GM12878 (cell line): ENCODE measurements around the gene GALC. TPM values are rescaled to one million over a fixed set of nuclear protein-coding genes. Genes with fewer than 3 reads are reported as not detected.

Source experiments
- ATAC-seq: fragments of 200-7000 bp; cut with Tn5 transposase; 3 replicates; pipeline ENCODE4 v1.9.1; 2020; ENCODE audit warnings: mild to moderate bottlenecking, moderate library complexity
- BruUV-seq: library from RNA; stranded (reverse); fragments of 400-500 nt; replicated peaks from 2 replicates; lab custom pipeline; 2021; lab: Mats Ljungman, UMichigan
- CTCF ChIA-PET: fragments of 300-600 bp; sonication (Branson Sonifier 250); formaldehyde crosslinking; extraction: SDS; loops from one replicate; lab custom pipeline; 2021; ENCODE audit warnings: inconsistent platforms; lab: Yijun Ruan, JAX
- POLR2A ChIA-PET: fragments of 350-600 bp; formaldehyde crosslinking; extraction: SDS; loops from one replicate; lab custom pipeline; 2021; ENCODE audit warnings: inconsistent platforms; lab: Charles Lee
- RAD21 ChIA-PET: fragments of 300-600 bp; sonication (Branson Sonifier 250); formaldehyde crosslinking; loops from one replicate; lab custom pipeline; 2023; ENCODE audit warnings: antibody characterized with exemption; ENCODE audit not compliant: unreplicated experiment; lab: Charles Lee
- SMC1A ChIA-PET: fragments of 300-600 bp; sonication (Branson Sonifier 250); formaldehyde crosslinking; loops from one replicate; lab custom pipeline; 2023; ENCODE audit not compliant: unreplicated experiment, uncharacterized antibody; lab: Charles Lee
- DNase-seq: peaks from one replicate; pipeline ENCODE4 v3.0.0-alpha.2; 2011; ENCODE audit warnings: low read depth, low spot score
- FAIRE-seq: peaks from 3 replicates; lab custom pipeline; 2011; peaks lifted over from hg19 to GRCh38; lab: Jason Lieb, UNC
- H2AFZ ChIP-seq: 2 replicates; pipeline ENCODE4 v1.6.0; 2011; ENCODE audit warnings: low read depth, low read length, control low read depth; ENCODE audit not compliant: control insufficient read depth
- H3K27ac ChIP-seq: 2 replicates; pipeline ENCODE4 v1.5.1; 2011; ENCODE audit warnings: control low read depth; ENCODE audit not compliant: control insufficient read depth, insufficient read depth
- H3K27me3 ChIP-seq, 2 experiments: replicated peaks in 1 of 2; 2 replicates each; pipeline versions ENCODE4 v1.6.0 to v1.6.1; 2011; ENCODE audit warnings: low read length in 1 of 2; ENCODE audit not compliant: control insufficient read depth in 2 of 2, insufficient read depth in 2 of 2
- H3K36me3 ChIP-seq, 2 experiments: 2 replicates each; pipeline ENCODE4 v1.5.1; 2011; ENCODE audit warnings: low read length in 1 of 2; ENCODE audit not compliant: control insufficient read depth in 2 of 2, insufficient read depth in 2 of 2
- H3K4me1 ChIP-seq: 2 replicates; pipeline ENCODE4 v1.6.1; 2011; ENCODE audit warnings: mild to moderate bottlenecking, low read length, moderate library complexity, mixed read lengths; ENCODE audit not compliant: control insufficient read depth, insufficient read depth
- H3K4me2 ChIP-seq: 2 replicates; pipeline ENCODE4 v1.6.0; 2011; ENCODE audit warnings: control low read depth; ENCODE audit not compliant: control insufficient read depth, insufficient read depth
- H3K4me3 ChIP-seq: fragments of 200-600 bp; sonication (generic); 2 replicates; pipeline ENCODE4 v1.5.1; 2016
- H3K79me2 ChIP-seq: 2 replicates; pipeline ENCODE4 v1.6.0; 2011; ENCODE audit warnings: low read length; ENCODE audit not compliant: control insufficient read depth, insufficient read depth
- H3K9ac ChIP-seq: 2 replicates; pipeline ENCODE4 v1.8.0; 2011; ENCODE audit warnings: low read length, control low read depth, mixed read lengths; ENCODE audit not compliant: control insufficient read depth, insufficient read depth
- H3K9me3 ChIP-seq: replicated peaks from 3 replicates; pipeline ENCODE4 v1.5.1; 2011; ENCODE audit warnings: mild to moderate bottlenecking, low read length; ENCODE audit not compliant: control insufficient read depth, insufficient read depth
- H4K20me1 ChIP-seq: 2 replicates; pipeline ENCODE4 v1.6.0; 2011; ENCODE audit not compliant: control insufficient read depth, insufficient read depth
- BACH1 ChIP-seq: fragments of 450-650 bp; IDR thresholded peaks from 2 replicates; pipeline ENCODE4 v1.6.1; 2017; ENCODE audit warnings: mild to moderate bottlenecking, borderline replicate concordance
- RAD51 ChIP-seq: fragments of 450-650 bp; IDR thresholded peaks from 2 replicates; pipeline ENCODE4 v1.6.1; 2016; ENCODE audit warnings: moderate library complexity, mild to moderate bottlenecking, inconsistent platforms
- RCOR1 ChIP-seq: conservative IDR thresholded peaks from 2 replicates; pipeline ENCODE4 v1.6.1; 2012; ENCODE audit warnings: low read depth, low read length, improper control_type of control experiment
- RUNX3 ChIP-seq: IDR thresholded peaks from 2 replicates; pipeline ENCODE4 v1.6.1; 2012; ENCODE audit warnings: low read length, inconsistent platforms
- SMAD1 ChIP-seq: fragments of 450-650 bp; IDR thresholded peaks from 2 replicates; pipeline ENCODE4 v1.6.1; 2018; ENCODE audit warnings: mild to moderate bottlenecking, low read depth; ENCODE audit not compliant: partially characterized antibody
- SMAD5 ChIP-seq: IDR thresholded peaks from 2 replicates; pipeline ENCODE4 v1.6.1; 2016; ENCODE audit warnings: antibody characterized with exemption, low read depth
- ZNF274 ChIP-seq: IDR thresholded peaks from one replicate; pipeline ENCODE4 v1.8.0; 2011; ENCODE audit not compliant: insufficient read length, insufficient read depth
- ZNF622 ChIP-seq: fragments of 450-650 bp; IDR thresholded peaks from 2 replicates; pipeline ENCODE4 v1.6.1; 2017; ENCODE audit warnings: mild to moderate bottlenecking, inconsistent platforms
- WGBS: methylation state at CpG from one replicate; pipeline ENCODE4 v1.1.6; 2016; ENCODE audit warnings: low lambda C conversion rate; ENCODE audit not compliant: insufficient replicate concordance, insufficient coverage; ENCODE audit errors: missing lambda C conversion rate; 5-methylcytosine and 5-hydroxymethylcytosine counted together
- in situ Hi-C: fragments of 300-500 bp; cut with MboI; formaldehyde crosslinking; loops from 9 replicates; pipeline ENCODE4 v1.14.3; 2018; ENCODE audit warnings: mixed read lengths
- intact Hi-C: fragments of 100-400 bp; cut with micrococcal nuclease; formaldehyde crosslinking; loops from one replicate; pipeline ENCODE4 v1.14.2; 2022; ENCODE audit not compliant: unreplicated experiment
- polyA plus RNA-seq, 11 experiments: library from polyadenylated mRNA; depleted of rRNA in 4 of 11; unstranded in 6 of 11; stranded (reverse) in 5 of 11; fragments of >200 nt; fragmentation: Nextera tagmentation in 4 of 11; fragmentation: Illumina TruSeq in 1 of 11; extraction: Ambion mirVana in 4 of 11; extraction: Trizol in 1 of 11; gene quantifications; 1 replicate in 1 of 11; 2 replicates in 10 of 11; pipeline versions ENCODE4 v1.2.1 to v1.2.3, GENCODE V29; 2011 to 2016; ENCODE audit warnings: inconsistent platforms in 2 of 11, missing spikeins in 2 of 11, low read depth in 1 of 11
- total RNA-seq, 4 experiments: library from RNA; depleted of rRNA in 3 of 4; stranded (reverse); fragments of >200 nt in 3 of 4; fragmentation: Illumina TruSeq in 1 of 4; extraction: Trizol in 1 of 4; gene quantifications; 2 replicates each; pipeline versions ENCODE4 v1.2.1 to v1.2.3, GENCODE V29; 2013 to 2021
- TF ChIP-seq, protein P1 (sequence below): fragments of 450-650 bp; IDR thresholded peaks from 2 replicates; pipeline ENCODE4 v1.6.1; 2016; ENCODE audit warnings: mild to moderate bottlenecking, moderate library complexity, borderline replicate concordance
- TF ChIP-seq, protein P2 (sequence below): fragments of 450-650 bp; IDR thresholded peaks from 2 replicates; pipeline ENCODE4 v1.6.1; 2018; ENCODE audit warnings: borderline replicate concordance, mild to moderate bottlenecking; ENCODE audit not compliant: partially characterized antibody
- TF ChIP-seq, protein P3 (sequence below): IDR thresholded peaks from 2 replicates; pipeline ENCODE4 v1.6.1; 2012; ENCODE audit warnings: low read length, inconsistent platforms

Gene GALC
- total and polyA plus RNA-seq, 10 of the 15 experiments (the other 5 are each of a cell fraction or from before 2014, with no cell fraction given): 1.3 to 14.0 (median 4.5) TPM

DNA sequence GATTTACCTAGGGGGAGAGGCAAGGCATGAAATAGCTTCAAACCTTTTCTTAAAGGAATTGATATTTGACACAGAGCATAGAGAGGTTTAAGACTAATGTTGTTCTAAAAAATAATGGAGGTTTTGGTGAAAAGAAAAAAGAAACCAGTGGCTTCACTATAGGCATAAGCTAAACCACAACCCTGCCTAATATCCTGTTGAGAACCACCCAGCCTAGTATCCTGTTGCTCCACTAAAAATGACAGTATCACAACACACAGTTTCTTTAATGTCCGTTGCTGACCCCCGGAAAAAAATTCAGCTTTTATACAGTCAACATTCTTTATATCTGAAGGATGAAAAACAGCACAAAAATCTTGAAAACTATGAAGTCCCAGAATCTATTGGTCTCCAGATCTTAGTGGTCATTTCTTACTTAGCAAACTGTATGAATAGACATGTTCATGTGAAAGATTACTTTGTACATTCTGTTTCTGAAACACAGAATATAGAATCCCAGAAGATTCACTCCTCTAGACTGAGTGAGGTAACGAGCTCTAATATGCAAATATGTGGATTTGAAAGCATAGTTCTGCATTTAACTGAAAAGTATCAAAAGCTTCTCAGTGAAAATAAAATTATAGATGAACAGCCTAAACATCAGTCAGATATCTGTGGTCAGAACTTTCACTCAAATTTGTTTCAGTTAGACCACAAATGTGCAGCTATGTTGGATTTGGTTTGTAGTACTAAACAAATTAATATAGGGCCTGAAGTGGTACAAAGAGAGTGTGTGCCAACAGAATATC lies 40.5 kb downstream of the GALC start:
- intact Hi-C loops (no loop called here), in situ Hi-C loops (no loop called here)
- Histone ChIP-seq H3K4me3 (no peak overlapping the region), H3K36me3 (no peaks in the 10 kb centered on the region), H3K4me2 (peak overlapping the region; percentile 59), H3K4me1 (peaks cover 4% of the 10 kb centered on the region), H4K20me1 (no peaks in the 10 kb centered on the region), H2AFZ (no peak overlapping the region), H3K9ac (no peak overlapping the region), H3K27ac (no peak overlapping the region; the same call in 1 of the 2 replicates), H3K27me3 (no peaks in the 10 kb centered on the region), H3K79me2 (no peaks in the 10 kb centered on the region), H3K9me3 (no peaks in the 10 kb centered on the region)
- 2% methylated on average over 3 of the region's 3 CpGs for WGBS
- DNase-seq (no peak), FAIRE-seq (peak; percentile 64), ATAC-seq (peak; percentile 88)
- RAD21 ChIA-PET: interaction anchor here (0.7 to 2.5 kb wide), 6 partner anchors 13 to 236 kb away, joined by 3 to 11 read pairs (median 4); no protein-coding TSS in a partner anchor
- SMC1A ChIA-PET: interaction anchor here (0.7 to 2.7 kb wide), 16 partner anchors 7 to 235 kb away, joined by 3 to 13 read pairs (median 4); partner anchors contain the start of gene GALC
- POLR2A ChIA-PET: interaction anchor here (1.8 to 1.9 kb wide), 2 partner anchors 39 to 43 kb away, joined by 4 read pairs; no protein-coding TSS in a partner anchor
- no TSS peak for BruUV-seq
- CTCF ChIA-PET: interaction anchor here (0.8 to 3.3 kb wide), 11 partner anchors 11 to 237 kb away, joined by 3 to 18 read pairs (median 4); partner anchors contain the start of gene GALC
- TF ChIP-seq RCOR1 (no peak), ZNF622 (no peak), RUNX3 (peak; percentile 83), SMAD1 (no peak), BACH1 (no peak), RAD51 (no peak), ZNF274 (no peak), SMAD5 (no peak)
- TF ChIP-seq, protein P1, sequence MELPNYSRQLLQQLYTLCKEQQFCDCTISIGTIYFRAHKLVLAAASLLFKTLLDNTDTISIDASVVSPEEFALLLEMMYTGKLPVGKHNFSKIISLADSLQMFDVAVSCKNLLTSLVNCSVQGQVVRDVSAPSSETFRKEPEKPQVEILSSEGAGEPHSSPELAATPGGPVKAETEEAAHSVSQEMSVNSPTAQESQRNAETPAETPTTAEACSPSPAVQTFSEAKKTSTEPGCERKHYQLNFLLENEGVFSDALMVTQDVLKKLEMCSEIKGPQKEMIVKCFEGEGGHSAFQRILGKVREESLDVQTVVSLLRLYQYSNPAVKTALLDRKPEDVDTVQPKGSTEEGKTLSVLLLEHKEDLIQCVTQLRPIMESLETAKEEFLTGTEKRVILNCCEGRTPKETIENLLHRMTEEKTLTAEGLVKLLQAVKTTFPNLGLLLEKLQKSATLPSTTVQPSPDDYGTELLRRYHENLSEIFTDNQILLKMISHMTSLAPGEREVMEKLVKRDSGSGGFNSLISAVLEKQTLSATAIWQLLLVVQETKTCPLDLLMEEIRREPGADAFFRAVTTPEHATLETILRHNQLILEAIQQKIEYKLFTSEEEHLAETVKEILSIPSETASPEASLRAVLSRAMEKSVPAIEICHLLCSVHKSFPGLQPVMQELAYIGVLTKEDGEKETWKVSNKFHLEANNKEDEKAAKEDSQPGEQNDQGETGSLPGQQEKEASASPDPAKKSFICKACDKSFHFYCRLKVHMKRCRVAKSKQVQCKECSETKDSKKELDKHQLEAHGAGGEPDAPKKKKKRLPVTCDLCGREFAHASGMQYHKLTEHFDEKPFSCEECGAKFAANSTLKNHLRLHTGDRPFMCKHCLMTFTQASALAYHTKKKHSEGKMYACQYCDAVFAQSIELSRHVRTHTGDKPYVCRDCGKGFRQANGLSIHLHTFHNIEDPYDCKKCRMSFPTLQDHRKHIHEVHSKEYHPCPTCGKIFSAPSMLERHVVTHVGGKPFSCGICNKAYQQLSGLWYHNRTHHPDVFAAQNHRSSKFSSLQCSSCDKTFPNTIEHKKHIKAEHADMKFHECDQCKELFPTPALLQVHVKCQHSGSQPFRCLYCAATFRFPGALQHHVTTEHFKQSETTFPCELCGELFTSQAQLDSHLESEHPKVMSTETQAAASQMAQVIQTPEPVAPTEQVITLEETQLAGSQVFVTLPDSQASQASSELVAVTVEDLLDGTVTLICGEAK: no peak
- TF ChIP-seq, protein P2, sequence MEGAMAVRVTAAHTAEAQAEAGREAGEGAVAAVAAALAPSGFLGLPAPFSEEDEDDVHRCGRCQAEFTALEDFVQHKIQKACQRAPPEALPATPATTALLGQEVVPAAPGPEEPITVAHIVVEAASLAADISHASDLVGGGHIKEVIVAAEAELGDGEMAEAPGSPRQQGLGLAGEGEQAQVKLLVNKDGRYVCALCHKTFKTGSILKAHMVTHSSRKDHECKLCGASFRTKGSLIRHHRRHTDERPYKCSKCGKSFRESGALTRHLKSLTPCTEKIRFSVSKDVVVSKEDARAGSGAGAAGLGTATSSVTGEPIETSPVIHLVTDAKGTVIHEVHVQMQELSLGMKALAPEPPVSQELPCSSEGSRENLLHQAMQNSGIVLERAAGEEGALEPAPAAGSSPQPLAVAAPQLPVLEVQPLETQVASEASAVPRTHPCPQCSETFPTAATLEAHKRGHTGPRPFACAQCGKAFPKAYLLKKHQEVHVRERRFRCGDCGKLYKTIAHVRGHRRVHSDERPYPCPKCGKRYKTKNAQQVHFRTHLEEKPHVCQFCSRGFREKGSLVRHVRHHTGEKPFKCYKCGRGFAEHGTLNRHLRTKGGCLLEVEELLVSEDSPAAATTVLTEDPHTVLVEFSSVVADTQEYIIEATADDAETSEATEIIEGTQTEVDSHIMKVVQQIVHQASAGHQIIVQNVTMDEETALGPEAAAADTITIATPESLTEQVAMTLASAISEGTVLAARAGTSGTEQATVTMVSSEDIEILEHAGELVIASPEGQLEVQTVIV: no peak
- TF ChIP-seq, protein P3, sequence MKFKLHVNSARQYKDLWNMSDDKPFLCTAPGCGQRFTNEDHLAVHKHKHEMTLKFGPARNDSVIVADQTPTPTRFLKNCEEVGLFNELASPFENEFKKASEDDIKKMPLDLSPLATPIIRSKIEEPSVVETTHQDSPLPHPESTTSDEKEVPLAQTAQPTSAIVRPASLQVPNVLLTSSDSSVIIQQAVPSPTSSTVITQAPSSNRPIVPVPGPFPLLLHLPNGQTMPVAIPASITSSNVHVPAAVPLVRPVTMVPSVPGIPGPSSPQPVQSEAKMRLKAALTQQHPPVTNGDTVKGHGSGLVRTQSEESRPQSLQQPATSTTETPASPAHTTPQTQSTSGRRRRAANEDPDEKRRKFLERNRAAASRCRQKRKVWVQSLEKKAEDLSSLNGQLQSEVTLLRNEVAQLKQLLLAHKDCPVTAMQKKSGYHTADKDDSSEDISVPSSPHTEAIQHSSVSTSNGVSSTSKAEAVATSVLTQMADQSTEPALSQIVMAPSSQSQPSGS: 0 out of 2 replicates have a peak, but pooled peaks have one; percentile 22
